ENCODE data around the gene PCSK4. TPM values are rescaled to one million over a fixed set of nuclear protein-coding genes. Genes with fewer than 3 reads are reported as not detected.

PCSK4 gene
- total RNA-seq, 1 donor from 2014 or later, result 1.3 TPM

DNA sequence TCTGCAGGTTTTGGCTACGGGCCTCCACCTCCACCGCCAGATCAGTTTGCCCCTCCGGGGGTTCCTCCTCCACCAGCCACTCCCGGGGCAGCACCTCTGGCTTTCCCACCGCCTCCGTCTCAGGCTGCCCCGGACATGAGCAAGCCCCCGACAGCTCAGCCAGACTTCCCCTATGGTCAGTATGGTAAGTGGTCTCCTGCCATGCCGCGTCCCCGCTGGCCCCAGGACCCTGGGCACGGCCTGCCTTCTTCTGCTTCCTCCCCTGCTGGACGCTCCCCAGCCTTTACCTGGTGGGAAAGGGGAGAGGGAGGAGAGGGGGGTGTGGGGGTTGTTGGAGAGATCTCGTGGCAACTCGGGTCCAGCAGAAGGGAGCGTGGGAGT is 57.7 kb downstream of the PCSK4 start:
- no peak for TF ChIP-seq CTCF (IDR thresholded peaks at IDR 0.05; ENCODE audit: borderline replicate concordance)
- no peak for DNase-seq
- H3K4me3 ChIP-seq, result no peak overlapping the region
- H3K27ac ChIP-seq (replicated peaks), result no peak overlapping the region
- H3K9me3 ChIP-seq (replicated peaks), result no peaks in the 10 kb centered on the region
- intact Hi-C loops (cut with micrococcal nuclease), result no loop called here
- H3K4me1 ChIP-seq, result peaks cover 26% of the 10 kb centered on the region
- no peaks in the 10 kb centered on the region for H3K27me3 ChIP-seq (ENCODE audit: low read depth)
- H3K36me3 ChIP-seq, result peaks cover 82% of the 10 kb centered on the region

DNA sequence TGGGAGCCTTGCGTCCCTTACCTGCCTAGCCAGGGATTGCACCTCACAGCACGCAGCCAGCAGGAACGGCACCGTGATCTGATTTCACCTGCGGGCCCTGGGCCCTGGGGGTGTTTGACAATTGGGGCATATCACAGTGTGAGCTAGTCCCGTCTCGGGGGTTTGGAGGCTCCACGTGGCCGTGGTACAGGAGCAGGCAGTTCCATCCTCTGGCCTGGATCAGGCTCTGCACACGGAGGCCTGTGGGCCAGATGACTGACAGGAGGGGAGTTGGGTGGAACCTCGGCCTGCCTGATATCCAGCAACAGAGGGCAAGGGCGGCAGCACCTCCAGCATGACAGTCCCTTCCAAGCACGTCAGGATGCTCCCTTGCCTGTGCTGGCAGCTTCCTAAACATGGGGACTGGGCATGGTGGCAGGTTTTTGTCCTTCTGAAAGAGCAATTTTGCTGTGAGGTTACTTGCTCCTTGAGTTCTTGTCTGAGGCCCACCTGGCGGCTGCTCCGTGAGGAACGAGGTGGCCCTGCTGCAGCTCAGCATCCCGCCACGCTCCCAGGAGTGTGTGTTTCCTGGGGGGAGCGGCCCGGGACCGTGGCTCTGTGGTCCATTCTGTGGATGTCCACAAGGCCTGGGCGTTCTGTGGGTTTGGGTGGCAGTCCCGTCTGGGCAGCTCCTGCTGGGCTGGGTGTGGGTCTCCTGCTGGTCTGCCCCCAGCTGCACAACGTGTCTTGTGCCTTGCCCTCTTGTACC is 58.2 kb downstream of the PCSK4 start:
- no peak overlapping the region for H3K27ac ChIP-seq (replicated peaks)
- intact Hi-C loops (cut with micrococcal nuclease), result no loop called here
- peaks cover 31% of the 10 kb centered on the region for H3K4me1 ChIP-seq
- DNase-seq, result no peak
- TF ChIP-seq CTCF (IDR thresholded peaks at IDR 0.05; ENCODE audit: borderline replicate concordance), result no peak
- H3K36me3 ChIP-seq, result peaks cover 88% of the 10 kb centered on the region
- no peak overlapping the region for H3K4me3 ChIP-seq
- no peaks in the 10 kb centered on the region for H3K27me3 ChIP-seq (ENCODE audit: low read depth)
- no peaks in the 10 kb centered on the region for H3K9me3 ChIP-seq (replicated peaks)

Other genes starting within 250 kb of the PCSK4 start
- gene ATP5F1D, start 248.6 kb downstream of the PCSK4 start, total RNA-seq, result 501 TPM
- gene MIDN, start 241.8 kb downstream of the PCSK4 start, total RNA-seq, result 60.5 TPM
- 229 TPM for gene CIRBP, start 221.0 kb downstream of the PCSK4 start, total RNA-seq
- 12.4 TPM for gene FAM174C, start 214.8 kb downstream of the PCSK4 start, total RNA-seq
- gene EFNA2, start 204.5 kb downstream of the PCSK4 start, total RNA-seq, result not detected
- 380 TPM for gene NDUFS7, start 106.4 kb downstream of the PCSK4 start, total RNA-seq
- gene GAMT, start 88.8 kb downstream of the PCSK4 start, total RNA-seq, result 77.0 TPM
- gene DAZAP1, start 82.8 kb downstream of the PCSK4 start, total RNA-seq, result 81.8 TPM
- 588 TPM for gene RPS15, start 52.0 kb downstream of the PCSK4 start, total RNA-seq
- 0.22 TPM for gene APC2, start 40.2 kb downstream of the PCSK4 start, total RNA-seq
- 16.1 TPM for gene C19orf25, start 11.1 kb downstream of the PCSK4 start, total RNA-seq
- gene REEP6, start 831 bp upstream of the PCSK4 start, total RNA-seq, result 1.9 TPM
- 36.8 TPM for gene ADAMTSL5, start 22.7 kb upstream of the PCSK4 start, total RNA-seq
- not detected for gene PLK5, start 33.7 kb upstream of the PCSK4 start, total RNA-seq
- gene MEX3D, start 78.0 kb upstream of the PCSK4 start, total RNA-seq, result 6.4 TPM
- 48.6 TPM for gene MBD3, start 102.5 kb upstream of the PCSK4 start, total RNA-seq
- 942 TPM for gene UQCR11, start 115.1 kb upstream of the PCSK4 start, total RNA-seq
- gene TCF3, start 162.3 kb upstream of the PCSK4 start, total RNA-seq, result 18.4 TPM

Measured in left ventricle myocardium inferior (tissue), 1 donor.